CD14-positive monocyte (primary cell): ENCODE results near the gene TLX3. TPM values are rescaled to one million over a fixed set of nuclear protein-coding genes. Genes with fewer than 3 reads are reported as not detected.

ENCODE experiments used
- DNase-seq, 3 donors: peaks; one replicate each; pipeline ENCODE4 v3.0.0-alpha.2; 2011 to 2022
- H2AFZ ChIP-seq: 2 replicates; pipeline ENCODE4 v1.6.0; 2012; ENCODE audit warnings: mild to moderate bottlenecking, low read depth, low read length, inconsistent platforms; ENCODE audit not compliant: insufficient read depth, poor library complexity, severe bottlenecking
- H3K27ac ChIP-seq, 2 donors: 1 replicate in 1 of 2; 2 replicates in 1 of 2; pipeline ENCODE4 v1.5.1; 2012 to 2013; ENCODE audit warnings: low read length in 2 of 2, control low read depth in 1 of 2, inconsistent platforms in 1 of 2, low read depth in 1 of 2, mild to moderate bottlenecking in 1 of 2
- H3K27me3 ChIP-seq, 2 donors: one replicate each; pipeline versions ENCODE4 v1.6.0 to v1.6.1; 2011 to 2013; ENCODE audit warnings: low read length in 2 of 2; ENCODE audit not compliant: control insufficient read depth in 2 of 2, insufficient read depth in 2 of 2
- H3K36me3 ChIP-seq, 2 donors: replicated peaks in 1 of 2; 1 replicate in 1 of 2; 2 replicates in 1 of 2; pipeline versions ENCODE4 v1.5.1 to v1.6.1; 2012 to 2013; ENCODE audit warnings: low read length in 2 of 2, control low read depth in 1 of 2, inconsistent platforms in 1 of 2, mild to moderate bottlenecking in 1 of 2; ENCODE audit not compliant: insufficient read depth in 2 of 2, control insufficient read depth in 1 of 2
- H3K4me1 ChIP-seq, 2 donors: 1 replicate in 1 of 2; 2 replicates in 1 of 2; pipeline versions ENCODE4 v1.5.1 to v1.6.1; 2012 to 2013; ENCODE audit warnings: low read length in 2 of 2, control low read depth in 1 of 2, inconsistent platforms in 1 of 2, mild to moderate bottlenecking in 1 of 2, moderate library complexity in 1 of 2; ENCODE audit not compliant: insufficient read depth in 2 of 2, control insufficient read depth in 1 of 2
- H3K4me2 ChIP-seq: replicated peaks from 2 replicates; pipeline ENCODE3; 2012; ENCODE audit warnings: low read length, moderate library complexity, mild to moderate bottlenecking; ENCODE audit not compliant: poor library complexity, severe bottlenecking; ENCODE audit errors: extremely low read depth
- H3K4me3 ChIP-seq, 3 experiments: fragments of 200-600 bp in 1 of 3; sonication (generic) in 1 of 3; replicated peaks in 1 of 3; 1 replicate in 2 of 3; 2 replicates in 1 of 3; pipeline ENCODE4 v1.5.1; 2011 to 2013; ENCODE audit warnings: low read length in 3 of 3, mild to moderate bottlenecking in 3 of 3, control low read depth in 2 of 3, low read depth in 2 of 3, inconsistent platforms in 1 of 3, moderate library complexity in 1 of 3
- H3K79me2 ChIP-seq: 2 replicates; pipeline ENCODE4 v1.6.0; 2012; ENCODE audit warnings: mild to moderate bottlenecking, control low read depth, inconsistent platforms, low read length, moderate library complexity; ENCODE audit not compliant: insufficient read depth
- H3K9ac ChIP-seq: 2 replicates; pipeline ENCODE4 v1.6.0; 2017; ENCODE audit warnings: low read length, mild to moderate bottlenecking; ENCODE audit not compliant: insufficient read depth, poor library complexity, severe bottlenecking
- H3K9me3 ChIP-seq, 2 donors: replicated peaks in 1 of 2; 1 replicate in 1 of 2; 2 replicates in 1 of 2; pipeline versions ENCODE4 v1.5.1 to v1.6.1; 2012 to 2013; ENCODE audit warnings: low read length in 2 of 2, control low read depth in 1 of 2; ENCODE audit not compliant: control insufficient read depth in 1 of 2, insufficient read depth in 1 of 2
- H4K20me1 ChIP-seq: 2 replicates; pipeline ENCODE4 v1.6.0; 2012; ENCODE audit warnings: mild to moderate bottlenecking, low read length, control low read depth, moderate library complexity; ENCODE audit not compliant: insufficient read depth
- H3K27ac Mint-ChIP-seq, 7 donors: one replicate each; pipeline ENCODE4 v1.8.0; 2020; ENCODE audit warnings: mild to moderate bottlenecking in 7 of 7, mixed read lengths in 7 of 7, moderate library complexity in 6 of 7, inconsistent platforms in 2 of 7
- H3K27me3 Mint-ChIP-seq, 3 donors: one replicate each; pipeline ENCODE4 v1.8.0; 2021 to 2022; ENCODE audit warnings: low read depth in 3 of 3, mild to moderate bottlenecking in 3 of 3, mixed read lengths in 3 of 3, moderate library complexity in 3 of 3, inconsistent platforms in 1 of 3
- H3K36me3 Mint-ChIP-seq, 2 donors: one replicate each; pipeline ENCODE4 v1.8.0; 2020; ENCODE audit warnings: mixed read lengths in 2 of 2, inconsistent platforms in 1 of 2, mild to moderate bottlenecking in 1 of 2
- H3K4me1 Mint-ChIP-seq: one replicate; pipeline ENCODE4 v1.8.0; 2020; ENCODE audit warnings: mild to moderate bottlenecking, mixed read lengths
- H3K4me3 Mint-ChIP-seq, 2 donors: one replicate each; pipeline ENCODE4 v1.8.0; 2020; ENCODE audit warnings: mild to moderate bottlenecking in 2 of 2, mixed read lengths in 2 of 2, moderate library complexity in 1 of 2
- H3K9me3 Mint-ChIP-seq, 7 donors: one replicate each; pipeline ENCODE4 v1.8.0; 2020 to 2022; ENCODE audit warnings: mixed read lengths in 7 of 7, mild to moderate bottlenecking in 6 of 7, moderate library complexity in 6 of 7, inconsistent platforms in 2 of 7
- WGBS: methylation state at CpG from one replicate; pipeline ENCODE4 v1.1.5; 2013; ENCODE audit warnings: missing lambda C conversion rate; ENCODE audit not compliant: insufficient coverage; 5-methylcytosine and 5-hydroxymethylcytosine counted together
- intact Hi-C, 2 donors: fragments of 100-400 bp; cut with micrococcal nuclease; formaldehyde crosslinking; loops; one replicate each; pipeline versions ENCODE4 v1.15.0 to v1.15.1; 2023
- polyA plus RNA-seq, 3 donors: library from polyadenylated mRNA; depleted of rRNA in 1 of 3; unstranded in 2 of 3; stranded (reverse) in 1 of 3; fragments of 300-500 nt in 2 of 3; fragments of >200 nt in 1 of 3; fragmentation: Illumina TruSeq in 2 of 3; gene quantifications; 1 replicate in 2 of 3; 2 replicates in 1 of 3; pipeline ENCODE4 v1.2.3, GENCODE V29; 2012 to 2021
- TF ChIP-seq, protein P1 (sequence below): fragments of 200-600 bp; IDR thresholded peaks from one replicate; pipeline ENCODE4 v1.8.0; 2022; ENCODE audit warnings: antibody characterized with exemption, mild to moderate bottlenecking

Gene TLX3
- polyA plus RNA-seq, 3 donors: not detected

DNA sequence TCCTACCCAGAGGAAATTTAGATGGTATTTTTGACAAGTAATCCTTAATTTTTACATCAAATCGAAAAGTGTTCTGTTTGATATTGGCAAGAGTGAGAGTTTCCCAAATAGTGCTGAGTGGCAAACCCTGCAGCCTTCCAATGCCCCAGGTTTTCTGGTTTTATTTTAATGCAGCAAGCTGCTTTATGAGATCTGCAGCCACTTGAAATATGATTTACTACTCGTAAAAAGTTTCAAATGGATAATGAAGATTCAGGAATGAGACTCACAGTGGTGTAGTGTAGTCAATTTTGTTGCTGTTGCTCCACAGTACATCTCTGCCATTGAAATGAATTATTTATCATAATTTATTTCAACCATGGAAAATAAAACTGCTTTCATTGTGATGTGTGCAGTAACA is 23.6 kb upstream of the TLX3 start:
- Histone ChIP-seq H2AFZ (no peak overlapping the region), H3K4me2 (no peak overlapping the region), H3K27ac (no peak overlapping the region), H3K27me3 (no peaks in the 10 kb centered on the region), H3K9ac (no peak overlapping the region), H3K4me3 (no peak overlapping the region), H3K4me1 (no peaks in the 10 kb centered on the region), H3K36me3 (no peaks in the 10 kb centered on the region), H4K20me1 (no peaks in the 10 kb centered on the region), H3K79me2 (no peaks in the 10 kb centered on the region), H3K9me3 (no peaks in the 10 kb centered on the region)
- Mint-ChIP-seq H3K36me3 (no peaks in the 10 kb centered on the region), H3K27me3 (peaks cover 0 to 4% (median 2%) of the 10 kb centered on the region in 3 donors), H3K4me3 (no peak overlapping the region), H3K4me1 (no peaks in the 10 kb centered on the region), H3K9me3 (peaks cover 0 to 1% (median 0%) of the 10 kb centered on the region in 7 donors), H3K27ac (no peak overlapping the region)
- TF ChIP-seq, protein P1, sequence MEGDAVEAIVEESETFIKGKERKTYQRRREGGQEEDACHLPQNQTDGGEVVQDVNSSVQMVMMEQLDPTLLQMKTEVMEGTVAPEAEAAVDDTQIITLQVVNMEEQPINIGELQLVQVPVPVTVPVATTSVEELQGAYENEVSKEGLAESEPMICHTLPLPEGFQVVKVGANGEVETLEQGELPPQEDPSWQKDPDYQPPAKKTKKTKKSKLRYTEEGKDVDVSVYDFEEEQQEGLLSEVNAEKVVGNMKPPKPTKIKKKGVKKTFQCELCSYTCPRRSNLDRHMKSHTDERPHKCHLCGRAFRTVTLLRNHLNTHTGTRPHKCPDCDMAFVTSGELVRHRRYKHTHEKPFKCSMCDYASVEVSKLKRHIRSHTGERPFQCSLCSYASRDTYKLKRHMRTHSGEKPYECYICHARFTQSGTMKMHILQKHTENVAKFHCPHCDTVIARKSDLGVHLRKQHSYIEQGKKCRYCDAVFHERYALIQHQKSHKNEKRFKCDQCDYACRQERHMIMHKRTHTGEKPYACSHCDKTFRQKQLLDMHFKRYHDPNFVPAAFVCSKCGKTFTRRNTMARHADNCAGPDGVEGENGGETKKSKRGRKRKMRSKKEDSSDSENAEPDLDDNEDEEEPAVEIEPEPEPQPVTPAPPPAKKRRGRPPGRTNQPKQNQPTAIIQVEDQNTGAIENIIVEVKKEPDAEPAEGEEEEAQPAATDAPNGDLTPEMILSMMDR: no peak
- no CpG with 5 or more reads among the region's 2 CpGs for WGBS
- intact Hi-C loops: no loop called here
- no peak for DNase-seq

GRCh38 chr5:171288066-171288465 is 21.0 kb upstream of the TLX3 start:
- Histone ChIP-seq H3K4me2 (no peak overlapping the region), H3K27me3 (no peaks in the 10 kb centered on the region), H3K36me3 (no peaks in the 10 kb centered on the region), H3K79me2 (no peaks in the 10 kb centered on the region), H3K27ac (no peak overlapping the region), H2AFZ (no peak overlapping the region), H4K20me1 (no peaks in the 10 kb centered on the region), H3K9ac (no peak overlapping the region), H3K4me3 (no peak overlapping the region), H3K9me3 (no peaks in the 10 kb centered on the region), H3K4me1 (no peaks in the 10 kb centered on the region)
- TF ChIP-seq, protein P1: no peak
- Mint-ChIP-seq H3K4me1 (no peaks in the 10 kb centered on the region), H3K36me3 (no peaks in the 10 kb centered on the region), H3K9me3 (peaks cover 0 to 1% (median 0%) of the 10 kb centered on the region in 7 donors), H3K27ac (no peak overlapping the region), H3K4me3 (no peak overlapping the region), H3K27me3 (peaks cover 0 to 5% (median 2%) of the 10 kb centered on the region in 3 donors)
- intact Hi-C loops: no loop called here
- DNase-seq: no peak
- WGBS: 88% methylated on average over 1 of the region's 2 CpGs
